Measurements from ENCODE around the gene LMAN1.

GRCh38 chr18:59278793-59279192, 80.3 kb downstream of the LMAN1 start:
- TF ChIP-seq CTCF (IDR thresholded peaks at IDR 0.05), result no peak
- no peak for TF ChIP-seq POLR2A (IDR thresholded peaks at IDR 0.05)

All from thyroid gland (tissue), 4 donors.